BLaER1 (cell line): ENCODE results near the gene MSANTD2.

Source experiments
- H3K27ac ChIP-seq: shearing (Covaris generic); formaldehyde crosslinking; 2 replicates; pipeline ENCODE4 v1.8.1; 2022
- H3K27me3 ChIP-seq: shearing (Covaris generic); formaldehyde crosslinking; 2 replicates; pipeline ENCODE4 v1.8.1; 2022
- H3K36me3 ChIP-seq: shearing (Covaris generic); formaldehyde crosslinking; 2 replicates; pipeline ENCODE4 v1.8.1; 2022
- H3K4me1 ChIP-seq: shearing (Covaris generic); formaldehyde crosslinking; 2 replicates; pipeline ENCODE4 v1.8.1; 2022
- H3K4me2 ChIP-seq: shearing (Covaris generic); formaldehyde crosslinking; 2 replicates; pipeline ENCODE4 v1.8.1; 2022
- H3K4me3 ChIP-seq: shearing (Covaris generic); formaldehyde crosslinking; 2 replicates; pipeline ENCODE4 v1.8.1; 2022
- H3K9ac ChIP-seq: shearing (Covaris generic); formaldehyde crosslinking; 2 replicates; pipeline ENCODE4 v1.8.1; 2022
- H3K9me3 ChIP-seq: shearing (Covaris generic); formaldehyde crosslinking; 2 replicates; pipeline ENCODE4 v1.8.1; 2022
- H4K20me1 ChIP-seq: shearing (Covaris generic); formaldehyde crosslinking; 2 replicates; pipeline ENCODE4 v1.8.1; 2022
- Cebpa-rat ChIP-seq: shearing (Covaris generic); IDR thresholded peaks from 2 replicates; pipeline ENCODE4 v1.8.1; 2022

The MSANTD2 gene

DNA sequence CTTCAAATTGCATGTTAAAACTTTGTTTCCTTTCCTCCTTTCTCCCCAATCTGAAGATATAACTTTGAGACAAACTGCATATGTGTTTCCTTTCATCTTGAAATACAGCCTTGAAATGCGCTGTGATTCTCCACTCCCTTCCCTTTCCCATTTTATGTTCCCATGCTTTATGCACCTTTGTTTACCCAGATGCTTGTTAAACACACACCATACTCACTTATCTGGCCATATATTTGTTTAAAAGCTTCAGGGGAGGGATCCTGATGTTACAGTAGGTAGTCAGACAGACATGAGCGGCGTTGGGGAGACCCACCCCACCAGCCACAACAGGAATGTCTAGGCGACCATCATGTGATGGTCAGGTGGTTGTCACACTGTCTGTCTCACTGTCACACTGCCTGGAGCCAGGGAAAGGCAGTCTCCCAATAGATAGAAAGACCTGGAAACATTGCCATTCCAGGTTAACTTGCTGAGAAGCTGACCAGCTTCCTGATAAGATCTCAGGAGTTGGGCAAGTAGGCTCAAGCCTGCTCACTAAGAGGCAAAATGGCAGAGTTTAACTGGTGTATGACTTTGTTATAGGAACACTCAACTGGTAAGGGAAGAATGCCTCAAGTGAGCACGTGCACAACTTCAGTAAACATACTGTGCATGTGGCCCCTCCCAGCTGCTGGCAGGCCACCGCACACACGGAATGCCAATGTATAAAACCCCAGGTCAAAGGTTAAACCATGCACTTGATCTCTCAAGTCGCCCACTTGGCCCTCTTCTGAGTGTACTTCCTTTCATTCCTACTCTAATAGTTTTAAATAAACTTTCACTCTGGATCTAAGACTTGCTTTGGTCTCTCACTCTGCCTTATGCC lies 23.5 kb upstream of the MSANTD2 start:
- no peak overlapping the region for H3K9ac ChIP-seq
- no peaks in the 10 kb centered on the region for H3K36me3 ChIP-seq
- H3K4me2 ChIP-seq: no peak overlapping the region
- H3K27me3 ChIP-seq: no peaks in the 10 kb centered on the region
- no peaks in the 10 kb centered on the region for H3K4me1 ChIP-seq
- TF ChIP-seq Cebpa-rat: no peak
- no peak overlapping the region for H3K27ac ChIP-seq
- H3K4me3 ChIP-seq: no peak overlapping the region
- no peaks in the 10 kb centered on the region for H4K20me1 ChIP-seq
- 0 out of 2 replicates have a peak, but pooled peaks cover 3% of the 10 kb centered on the region for H3K9me3 ChIP-seq

DNA sequence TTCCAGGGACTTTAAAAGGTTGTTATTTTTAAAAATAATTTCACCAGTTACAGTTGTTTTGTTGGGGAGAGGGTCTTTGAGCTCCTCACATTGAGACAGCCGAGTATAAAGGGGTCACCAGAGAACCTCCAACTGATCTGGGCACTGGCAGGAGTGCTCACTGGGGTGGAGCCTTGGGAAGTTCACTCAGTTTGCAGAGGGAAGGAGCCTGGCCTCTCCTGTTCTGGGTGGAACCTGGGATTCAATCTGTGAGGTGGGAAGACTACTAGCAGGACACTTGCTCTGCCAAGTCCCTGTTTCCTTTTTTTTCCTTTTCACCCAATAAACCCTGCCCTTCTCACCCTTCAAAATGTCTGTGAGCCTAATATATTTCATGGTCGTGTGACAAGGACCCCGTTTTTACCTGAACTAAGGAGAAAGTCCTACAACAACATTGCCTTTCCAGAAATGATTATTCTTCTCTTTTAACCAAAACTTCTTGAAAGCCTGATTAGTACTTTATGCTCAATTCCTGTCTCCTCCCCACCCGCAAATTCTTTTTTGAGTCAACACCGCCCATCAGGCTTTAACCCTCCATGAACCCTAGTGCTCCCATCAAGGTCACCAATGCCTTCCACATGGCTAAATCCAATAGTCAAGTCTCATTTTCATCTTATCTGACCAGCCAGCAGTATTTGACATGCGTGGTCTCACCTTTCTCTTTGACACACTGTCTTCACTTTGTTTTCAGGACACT lies 22.0 kb upstream of the MSANTD2 start:
- Histone ChIP-seq H3K4me3 (no peak overlapping the region), H3K9ac (no peak overlapping the region), H3K4me2 (no peak overlapping the region), H3K36me3 (no peaks in the 10 kb centered on the region), H3K4me1 (no peaks in the 10 kb centered on the region), H3K27ac (no peak overlapping the region), H3K27me3 (no peaks in the 10 kb centered on the region), H3K9me3 (0 out of 2 replicates have a peak, but pooled peaks cover 3% of the 10 kb centered on the region), H4K20me1 (no peaks in the 10 kb centered on the region)
- no peak for TF ChIP-seq Cebpa-rat

DNA sequence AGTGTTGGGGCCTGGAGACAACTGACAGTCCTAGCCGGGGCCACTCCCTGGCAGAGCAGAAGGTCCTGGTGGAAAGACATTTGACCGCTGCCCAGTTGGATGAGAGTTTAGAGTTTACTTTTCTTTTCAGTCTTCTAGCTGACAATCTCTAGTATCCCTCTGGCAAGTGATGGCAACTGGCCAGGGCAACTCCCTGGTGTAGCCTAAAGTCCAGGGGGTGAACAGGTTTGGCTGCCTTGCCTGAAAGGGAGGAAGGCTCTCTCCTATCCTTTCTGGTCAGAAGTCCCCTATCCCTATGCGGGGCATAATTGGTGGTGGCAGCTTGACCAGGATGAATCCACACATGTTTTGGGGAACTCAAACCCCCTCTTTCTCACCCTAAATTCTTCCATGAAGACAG lies 16.8 kb upstream of the MSANTD2 start:
- Histone ChIP-seq H3K4me2 (no peak overlapping the region), H3K36me3 (no peaks in the 10 kb centered on the region), H3K4me1 (no peaks in the 10 kb centered on the region; the same call in 1 of the 2 replicates), H3K27ac (no peak overlapping the region), H3K4me3 (no peak overlapping the region), H3K9me3 (0 out of 2 replicates have a peak, but pooled peaks cover 3% of the 10 kb centered on the region), H3K9ac (no peak overlapping the region), H3K27me3 (no peaks in the 10 kb centered on the region), H4K20me1 (no peaks in the 10 kb centered on the region)
- TF ChIP-seq Cebpa-rat: no peak

DNA sequence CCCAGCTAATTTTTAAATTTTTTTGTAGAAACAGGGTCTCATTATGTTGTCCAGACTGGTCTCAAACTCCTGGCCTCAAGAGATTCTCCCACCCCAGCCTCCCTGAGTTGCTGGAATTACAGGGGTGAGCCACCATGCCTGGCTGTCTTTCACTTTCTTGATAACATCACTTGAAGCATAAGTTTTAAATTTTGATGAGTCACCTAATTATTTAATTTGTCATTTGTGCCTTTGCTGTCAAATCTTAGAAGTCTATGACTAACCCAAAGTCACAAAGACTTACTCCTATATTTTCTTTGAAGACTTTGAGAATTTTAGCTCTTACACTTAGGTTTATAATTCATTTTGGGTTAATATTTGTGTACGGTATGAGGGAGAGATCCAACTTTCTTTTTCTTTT lies 14.5 kb upstream of the MSANTD2 start:
- H3K4me3 ChIP-seq: no peak overlapping the region
- no peaks in the 10 kb centered on the region for H3K36me3 ChIP-seq
- H4K20me1 ChIP-seq: no peaks in the 10 kb centered on the region
- H3K4me2 ChIP-seq: no peak overlapping the region
- no peak overlapping the region for H3K27ac ChIP-seq
- no peaks in the 10 kb centered on the region for H3K27me3 ChIP-seq
- no peaks in the 10 kb centered on the region; the same call in 1 of the 2 replicates for H3K4me1 ChIP-seq
- H3K9ac ChIP-seq: no peak overlapping the region
- no peak for TF ChIP-seq Cebpa-rat
- H3K9me3 ChIP-seq: no peaks in the 10 kb centered on the region

DNA sequence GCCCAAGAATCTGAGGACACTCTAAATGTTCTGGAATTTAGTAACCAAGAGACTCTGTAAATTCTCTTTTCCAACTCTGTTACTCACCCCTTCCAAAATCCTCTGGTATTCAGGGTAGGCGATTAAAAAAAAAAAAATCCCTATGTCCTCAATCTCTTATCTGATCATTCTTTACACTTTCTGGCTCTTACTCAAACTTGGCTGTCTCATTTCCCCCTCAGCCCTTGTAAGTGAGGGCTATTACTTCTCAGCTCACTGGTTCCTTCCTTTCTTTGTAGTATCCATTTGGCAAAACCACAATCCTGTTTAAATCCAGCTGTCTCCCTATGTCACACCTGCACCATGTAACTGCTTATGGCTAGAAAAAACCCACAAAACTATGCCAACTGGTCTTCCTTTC lies 12.7 kb upstream of the MSANTD2 start:
- no peaks in the 10 kb centered on the region for H4K20me1 ChIP-seq
- H3K9me3 ChIP-seq: no peaks in the 10 kb centered on the region
- TF ChIP-seq Cebpa-rat: no peak
- H3K4me3 ChIP-seq: no peak overlapping the region
- H3K4me1 ChIP-seq: no peaks in the 10 kb centered on the region; the same call in 1 of the 2 replicates
- no peaks in the 10 kb centered on the region for H3K36me3 ChIP-seq
- H3K4me2 ChIP-seq: no peak overlapping the region
- H3K27ac ChIP-seq: no peak overlapping the region
- H3K9ac ChIP-seq: no peak overlapping the region
- H3K27me3 ChIP-seq: no peaks in the 10 kb centered on the region

DNA sequence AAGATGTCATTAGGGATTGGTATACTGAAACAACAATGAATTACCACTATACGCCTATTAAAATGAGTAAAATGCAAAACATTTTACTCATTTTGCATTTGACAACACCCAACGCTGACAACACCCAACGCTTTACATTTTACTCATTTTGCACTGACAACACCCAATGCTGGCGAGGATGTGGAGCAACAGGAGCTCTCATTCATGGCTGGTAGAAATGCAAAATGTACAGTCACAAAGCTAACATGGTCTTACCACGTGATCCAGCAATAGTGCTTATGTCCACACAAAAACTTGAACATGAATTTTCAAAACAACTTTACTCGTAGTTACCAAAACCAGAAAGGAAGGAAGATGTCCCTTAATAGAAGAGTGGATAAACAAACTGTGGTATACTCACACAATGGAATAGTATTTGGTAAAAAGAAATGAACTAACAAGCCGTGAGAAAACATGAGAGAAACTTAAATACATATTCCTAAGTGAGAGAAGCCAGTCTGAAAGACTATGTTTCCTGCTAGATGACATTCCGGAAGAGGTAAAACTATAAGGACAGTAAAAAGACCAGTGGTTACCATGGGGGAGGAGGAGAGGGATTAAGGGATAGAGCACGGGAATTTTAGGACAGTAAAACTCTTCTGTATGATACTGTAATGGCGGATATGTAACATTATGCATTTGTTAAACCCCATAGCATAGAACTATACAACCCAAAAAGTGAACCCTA lies 11.4 kb upstream of the MSANTD2 start:
- Histone ChIP-seq H3K27ac (no peak overlapping the region), H4K20me1 (no peaks in the 10 kb centered on the region), H3K27me3 (no peaks in the 10 kb centered on the region), H3K9me3 (no peaks in the 10 kb centered on the region), H3K4me1 (no peaks in the 10 kb centered on the region; the same call in 1 of the 2 replicates), H3K36me3 (no peaks in the 10 kb centered on the region), H3K4me3 (no peak overlapping the region), H3K4me2 (no peak overlapping the region), H3K9ac (no peak overlapping the region)
- no peak for TF ChIP-seq Cebpa-rat

DNA sequence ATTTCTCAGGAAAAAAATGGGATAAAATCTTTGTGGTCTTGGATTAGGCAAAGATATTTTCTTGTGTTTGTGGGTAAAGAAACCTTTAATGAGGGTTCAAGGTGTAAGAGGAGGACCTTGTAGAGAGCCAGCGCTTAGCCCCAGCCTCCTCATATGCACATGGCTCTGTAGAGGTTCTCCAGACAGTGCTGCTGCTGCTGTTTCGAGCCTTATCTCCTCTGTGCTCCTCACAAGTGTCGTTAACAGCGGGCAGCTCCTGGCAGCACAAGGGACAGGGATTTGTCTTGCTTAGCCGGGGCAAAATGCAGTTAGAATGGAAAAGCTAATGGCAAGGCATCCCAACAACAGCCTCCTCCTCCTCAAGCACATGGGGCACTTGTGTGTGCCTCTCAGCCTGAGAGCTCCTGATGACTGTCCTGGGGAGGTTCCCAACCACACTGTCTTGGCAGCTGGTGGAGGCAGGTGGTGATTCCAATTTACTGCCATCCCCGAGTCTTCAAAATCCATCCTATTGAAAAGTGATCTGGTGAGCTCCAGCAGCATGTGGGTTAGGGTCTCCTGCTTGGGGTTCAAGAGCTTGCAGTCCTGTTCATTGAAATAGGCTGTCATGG lies 7.6 kb upstream of the MSANTD2 start:
- Histone ChIP-seq H4K20me1 (no peaks in the 10 kb centered on the region), H3K4me2 (no peak overlapping the region), H3K9me3 (no peaks in the 10 kb centered on the region), H3K4me1 (no peaks in the 10 kb centered on the region; the same call in 1 of the 2 replicates), H3K9ac (no peak overlapping the region), H3K27ac (no peak overlapping the region), H3K27me3 (no peaks in the 10 kb centered on the region), H3K4me3 (no peak overlapping the region), H3K36me3 (no peaks in the 10 kb centered on the region)
- TF ChIP-seq Cebpa-rat: no peak

DNA sequence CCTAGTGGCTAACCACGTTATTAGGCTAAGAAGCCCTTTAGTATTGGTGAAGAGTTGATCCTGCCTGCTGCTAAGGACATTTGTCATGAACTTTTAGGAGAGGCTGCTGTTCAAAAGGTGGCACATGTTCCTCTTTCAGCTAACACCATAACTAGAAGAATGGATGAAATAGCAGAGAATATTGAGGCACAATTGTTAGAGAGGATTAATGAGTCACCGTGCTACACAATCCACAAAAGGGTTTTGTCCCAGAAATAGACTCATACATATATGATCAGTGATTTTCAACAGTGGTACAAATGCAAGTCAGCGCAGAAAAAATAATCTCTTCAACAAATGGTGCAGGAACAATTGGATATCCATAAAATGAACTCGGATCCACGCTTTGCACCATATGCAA lies 7.0 kb upstream of the MSANTD2 start:
- no peak overlapping the region for H3K9ac ChIP-seq
- no peaks in the 10 kb centered on the region for H3K27me3 ChIP-seq
- no peak overlapping the region for H3K27ac ChIP-seq
- no peak overlapping the region for H3K4me3 ChIP-seq
- TF ChIP-seq Cebpa-rat: no peak
- no peak overlapping the region for H3K4me2 ChIP-seq
- H3K9me3 ChIP-seq: no peaks in the 10 kb centered on the region
- H3K36me3 ChIP-seq: no peaks in the 10 kb centered on the region
- H4K20me1 ChIP-seq: no peaks in the 10 kb centered on the region
- H3K4me1 ChIP-seq: no peaks in the 10 kb centered on the region

DNA sequence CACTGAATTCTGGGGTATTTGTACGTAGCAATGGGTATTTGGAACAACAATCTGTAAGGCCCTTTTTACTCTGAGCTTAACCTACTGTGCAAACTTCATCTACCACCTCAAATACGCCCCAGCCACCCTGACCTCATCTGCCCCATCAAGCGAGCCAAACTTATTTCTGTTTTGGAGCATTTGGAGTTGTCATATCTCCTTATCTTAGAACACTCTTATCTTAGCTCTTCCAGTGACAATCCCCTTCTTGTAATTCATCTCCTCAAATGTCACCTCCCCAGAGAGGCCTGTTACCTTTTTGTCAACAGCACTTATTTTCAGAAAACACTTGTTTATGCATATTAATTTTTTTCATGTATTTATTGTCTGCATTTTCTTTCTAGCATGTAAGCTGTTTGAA lies 4.7 kb upstream of the MSANTD2 start:
- Histone ChIP-seq H3K4me3 (no peak overlapping the region), H3K27ac (no peak overlapping the region), H3K27me3 (no peaks in the 10 kb centered on the region), H3K36me3 (no peaks in the 10 kb centered on the region), H3K9ac (no peak overlapping the region), H3K4me1 (peaks cover 10% of the 10 kb centered on the region), H3K9me3 (no peaks in the 10 kb centered on the region), H4K20me1 (no peaks in the 10 kb centered on the region), H3K4me2 (no peak overlapping the region)
- TF ChIP-seq Cebpa-rat: no peak
